Measurements from ENCODE around the gene CAPN5. TPM values are rescaled to one million over a fixed set of nuclear protein-coding genes. Genes with fewer than 3 reads are reported as not detected.
"Not testable (repeated sequence)": the region's sequence is repeated elsewhere in the genome, so short reads cannot be mapped to it uniquely, and the experiment has no call there.

The CAPN5 gene
- total RNA-seq, 1 experiment from 2014 or later, result 22.3 TPM

- Mint-ChIP-seq H3K27me3 (ENCODE audit: unreplicated experiment) (no peaks in the 10 kb centered on the region), H3K27ac (ENCODE audit: unreplicated experiment) (no peak overlapping the region), H3K9me3 (ENCODE audit: low read depth, unreplicated experiment) (peaks cover 2% of the 10 kb centered on the region), H3K4me3 (ENCODE audit: low read depth, unreplicated experiment) (no peak overlapping the region), H3K36me3 (ENCODE audit: insufficient read depth, unreplicated experiment) (peaks cover 5% of the 10 kb centered on the region), H3K4me1 (ENCODE audit: low read depth, unreplicated experiment) (peaks cover 29% of the 10 kb centered on the region)
- DNase-seq, result no peak
- no TSS peak for BruUV-seq (replicated peaks)
- no peak for TF ChIP-seq CTCF (IDR thresholded peaks at IDR 0.05; ENCODE audit: unreplicated experiment)
- intact Hi-C loops (cut with micrococcal nuclease; ENCODE audit: unreplicated experiment), result no loop called here
- CTCF ChIA-PET, result no interaction called here
Observed at GRCh38 chr11:77059806-77060205, 7.0 kb upstream of the CAPN5 start.

GRCh38 chr11:77060234-77060633 is 6.5 kb upstream of the CAPN5 start:
- Mint-ChIP-seq H3K27ac (ENCODE audit: unreplicated experiment) (peak overlapping the region; percentile 14), H3K4me3 (ENCODE audit: low read depth, unreplicated experiment) (no peak overlapping the region), H3K4me1 (ENCODE audit: low read depth, unreplicated experiment) (peaks cover 33% of the 10 kb centered on the region), H3K27me3 (ENCODE audit: unreplicated experiment) (no peaks in the 10 kb centered on the region), H3K9me3 (ENCODE audit: low read depth, unreplicated experiment) (peaks cover 2% of the 10 kb centered on the region), H3K36me3 (ENCODE audit: insufficient read depth, unreplicated experiment) (peaks cover 5% of the 10 kb centered on the region)
- intact Hi-C loops (cut with micrococcal nuclease; ENCODE audit: unreplicated experiment), result no loop called here
- no TSS peak for BruUV-seq (replicated peaks)
- CTCF ChIA-PET, result no interaction called here
- no peak for DNase-seq
- TF ChIP-seq CTCF (IDR thresholded peaks at IDR 0.05; ENCODE audit: unreplicated experiment), result no peak

GRCh38 chr11:77061258-77061657 is 5.5 kb upstream of the CAPN5 start:
- DNase-seq; BruUV-seq (replicated peaks); intact Hi-C loops (cut with micrococcal nuclease; ENCODE audit: unreplicated experiment); H3K27me3 Mint-ChIP-seq (ENCODE audit: unreplicated experiment); H3K9me3 Mint-ChIP-seq (ENCODE audit: low read depth, unreplicated experiment); H3K4me3 Mint-ChIP-seq (ENCODE audit: low read depth, unreplicated experiment): not testable (repeated sequence)
- Mint-ChIP-seq H3K4me1 (ENCODE audit: low read depth, unreplicated experiment) (peaks cover 42% of the 10 kb centered on the region), H3K27ac (ENCODE audit: unreplicated experiment) (peak overlapping the region; percentile 14), H3K36me3 (ENCODE audit: insufficient read depth, unreplicated experiment) (peaks cover 10% of the 10 kb centered on the region)
- CTCF ChIA-PET, result interaction anchor here (3.0 kb wide), 1 partner anchor 29 kb away, joined by 71 read pairs; no protein-coding TSS in a partner anchor

- BruUV-seq (replicated peaks), result no TSS peak
- CTCF ChIA-PET, result interaction anchor here (0.6 to 3.0 kb wide), 8 partner anchors 10 to 142 kb away, joined by 3 to 71 read pairs (median 5); no protein-coding TSS in a partner anchor
- Mint-ChIP-seq H3K27ac (ENCODE audit: unreplicated experiment) (peak overlapping the region; percentile 36), H3K27me3 (ENCODE audit: unreplicated experiment) (no peaks in the 10 kb centered on the region), H3K36me3 (ENCODE audit: insufficient read depth, unreplicated experiment) (peaks cover 27% of the 10 kb centered on the region), H3K9me3 (ENCODE audit: low read depth, unreplicated experiment) (peaks cover 2% of the 10 kb centered on the region), H3K4me1 (ENCODE audit: low read depth, unreplicated experiment) (peaks cover 50% of the 10 kb centered on the region), H3K4me3 (ENCODE audit: low read depth, unreplicated experiment) (no peak overlapping the region)
- DNase-seq, result peak; percentile 32
- TF ChIP-seq CTCF (IDR thresholded peaks at IDR 0.05; ENCODE audit: unreplicated experiment), result no peak
- intact Hi-C loops (cut with micrococcal nuclease; ENCODE audit: unreplicated experiment), result loop anchor here (1.0 kb wide), 1 partner anchor 28 kb away; no protein-coding TSS in a partner anchor
Observed at GRCh38 chr11:77062924-77063323, 3.8 kb upstream of the CAPN5 start.

GRCh38 chr11:77063407-77063806 is 3.4 kb upstream of the CAPN5 start:
- H3K27me3 Mint-ChIP-seq (ENCODE audit: unreplicated experiment), result no peaks in the 10 kb centered on the region
- H3K4me1 Mint-ChIP-seq (ENCODE audit: low read depth, unreplicated experiment), result peaks cover 54% of the 10 kb centered on the region
- no peak overlapping the region for H3K4me3 Mint-ChIP-seq (ENCODE audit: low read depth, unreplicated experiment)
- intact Hi-C loops (cut with micrococcal nuclease; ENCODE audit: unreplicated experiment), result loop anchor here (1.0 kb wide), 1 partner anchor 28 kb away; no protein-coding TSS in a partner anchor
- H3K36me3 Mint-ChIP-seq (ENCODE audit: insufficient read depth, unreplicated experiment), result peaks cover 28% of the 10 kb centered on the region
- no peak for DNase-seq
- no peak for TF ChIP-seq CTCF (IDR thresholded peaks at IDR 0.05; ENCODE audit: unreplicated experiment)
- H3K9me3 Mint-ChIP-seq (ENCODE audit: low read depth, unreplicated experiment), result peaks cover 2% of the 10 kb centered on the region
- peak overlapping the region; percentile 36 for H3K27ac Mint-ChIP-seq (ENCODE audit: unreplicated experiment)
- CTCF ChIA-PET, result interaction anchor here (0.6 to 3.0 kb wide), 7 partner anchors 10 to 143 kb away, joined by 3 to 71 read pairs (median 6); no protein-coding TSS in a partner anchor
- BruUV-seq (replicated peaks), result no TSS peak

Data from Calu3 (cell line).